Germinal center (tissue), 1 donor: ENCODE data around the gene MAP1B.

Source experiments
- DNase-seq: peaks from one replicate; pipeline ENCODE4 v3.0.0; 2012; ENCODE audit warnings: mixed read lengths, low spot score

MAP1B gene

DNA sequence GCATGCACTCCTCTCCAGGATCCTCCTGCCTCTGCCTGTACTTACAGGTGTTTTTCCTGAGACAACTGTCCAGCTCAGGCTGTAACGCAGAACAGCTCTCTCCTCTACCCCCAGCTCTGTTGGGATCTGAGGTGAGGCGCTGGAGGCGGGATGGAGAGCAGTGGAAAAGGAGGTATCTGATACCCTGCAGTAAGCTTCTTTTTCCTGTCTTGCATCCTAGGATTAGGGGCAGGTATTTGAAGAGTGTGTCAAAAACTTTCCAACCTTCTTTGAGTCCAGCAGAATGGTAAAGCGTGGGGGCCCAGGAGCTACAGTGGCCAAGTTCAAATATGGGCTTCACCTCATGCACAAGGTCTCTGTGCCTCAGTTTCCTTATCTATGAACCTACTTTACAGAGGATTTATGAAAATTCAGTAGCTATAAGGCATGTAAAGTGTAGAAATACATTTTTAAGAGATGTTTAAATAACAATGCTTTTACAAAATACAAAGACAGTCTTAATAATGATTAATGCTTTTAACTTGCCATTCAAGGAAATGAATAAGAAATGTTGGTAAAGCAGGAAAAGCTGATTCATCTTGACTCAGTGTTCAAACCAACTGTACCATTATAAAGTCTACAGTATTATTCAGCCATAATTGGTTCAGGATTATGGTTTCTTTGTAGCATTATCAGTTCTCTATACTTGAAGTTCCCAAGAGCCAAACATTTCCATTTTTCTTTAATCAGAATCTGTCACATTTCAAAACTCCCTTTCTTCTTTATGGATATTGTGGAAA lies 26.1 kb downstream of the MAP1B start:
- DNase-seq, result no peak

DNA sequence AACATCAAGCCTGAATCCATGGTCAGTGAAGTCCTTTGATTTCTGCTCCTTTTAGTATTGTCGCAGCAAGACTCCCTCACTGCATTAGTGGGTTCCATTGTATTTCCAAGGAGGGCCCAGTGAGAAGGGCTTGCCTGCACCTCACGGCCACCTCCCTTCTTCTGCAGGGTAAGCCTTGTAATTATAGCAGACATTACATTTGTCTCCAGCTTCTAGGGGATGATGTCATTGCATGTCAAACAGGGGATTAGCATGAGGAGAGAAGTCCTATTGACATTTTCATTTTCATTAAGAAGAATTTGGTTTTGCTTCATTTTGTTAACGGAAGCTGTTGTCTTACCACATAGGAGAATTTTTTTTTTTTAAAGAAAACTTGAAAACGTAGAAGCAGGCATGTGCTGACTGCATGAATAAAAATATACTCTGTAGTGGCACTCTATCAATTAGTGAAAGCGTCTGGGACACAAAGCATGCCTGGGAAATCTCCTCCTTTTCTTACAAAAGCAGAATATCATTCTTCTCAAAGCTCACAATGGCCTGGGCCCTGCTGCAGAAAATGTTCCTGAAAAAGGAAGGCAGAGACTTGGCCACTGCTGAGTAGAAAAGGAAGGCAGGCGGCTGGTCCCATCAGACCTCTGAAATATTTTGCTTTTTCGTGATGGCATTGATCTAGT lies 27.1 kb downstream of the MAP1B start:
- DNase-seq, result no peak

DNA sequence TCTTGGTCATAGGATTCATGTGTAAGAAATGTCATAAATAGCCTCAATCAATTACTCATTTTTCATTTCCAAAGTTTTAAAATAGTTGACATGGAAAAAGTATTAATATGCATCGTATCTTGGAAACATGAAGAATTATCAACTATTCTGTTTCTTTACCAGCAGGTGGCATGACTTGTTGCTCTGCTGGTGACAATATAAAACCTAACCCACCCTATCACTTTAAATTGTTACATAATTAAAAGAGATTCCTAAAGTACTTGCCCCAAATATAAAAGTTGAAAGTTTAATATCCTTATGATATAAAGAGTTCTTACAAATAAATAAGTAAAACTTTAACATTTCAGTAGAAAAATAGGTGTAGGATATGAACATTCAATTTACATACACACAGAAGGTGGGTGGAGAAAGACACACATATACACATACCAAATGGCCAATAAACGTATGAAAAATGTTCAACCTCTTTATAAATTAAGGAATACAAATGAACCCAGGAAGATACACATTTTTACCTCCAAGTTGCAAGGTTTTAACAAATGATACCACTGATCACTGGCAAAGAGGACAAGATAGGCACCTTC lies 30.6 kb downstream of the MAP1B start:
- DNase-seq, result peak; percentile 19

DNA sequence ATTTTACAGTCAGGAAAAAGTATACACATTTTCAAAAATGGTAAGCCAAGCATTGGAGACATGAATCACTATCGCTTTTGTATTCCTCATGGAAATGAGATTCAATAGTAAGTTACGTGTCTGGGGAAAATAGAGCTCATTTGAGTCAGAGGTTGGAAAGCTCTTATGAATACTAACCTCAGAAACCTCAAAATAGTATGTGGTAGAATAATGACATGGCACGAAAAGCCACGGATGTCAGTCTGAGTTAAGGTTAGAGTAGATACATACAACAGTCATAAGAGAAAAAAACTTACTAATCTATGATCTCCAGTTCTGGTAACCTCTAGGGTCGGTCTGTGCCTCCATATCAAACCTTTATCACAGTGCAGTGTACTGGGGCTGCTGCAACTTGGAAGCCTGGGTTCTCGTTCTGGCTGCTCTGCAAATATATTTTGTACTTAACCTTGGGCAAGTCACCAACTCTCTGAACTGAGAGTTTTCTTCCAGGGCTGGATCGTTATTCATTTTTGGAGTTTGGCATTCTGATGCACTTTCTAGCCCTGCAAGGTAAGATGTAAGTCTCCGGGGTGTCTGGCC lies 31.8 kb downstream of the MAP1B start:
- DNase-seq, result no peak

DNA sequence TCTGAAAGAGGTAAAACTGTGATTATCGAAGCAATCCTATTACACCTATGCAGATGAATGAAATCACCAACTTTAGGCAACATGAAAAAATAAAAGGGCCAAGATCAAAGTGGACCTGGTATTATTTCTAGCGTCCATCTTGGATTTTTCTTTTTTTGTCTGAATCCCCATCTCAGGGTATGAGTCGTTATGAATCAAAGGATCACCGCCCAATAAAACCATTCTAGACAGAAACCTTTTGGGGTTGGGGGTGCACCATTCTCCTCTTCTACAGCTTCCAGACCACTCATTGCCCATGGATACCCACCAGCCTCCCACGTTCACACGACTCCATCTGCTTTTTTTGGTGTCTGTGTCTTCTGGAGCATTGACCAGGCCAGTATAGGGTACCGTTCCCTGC lies 33.4 kb downstream of the MAP1B start:
- no peak for DNase-seq

DNA sequence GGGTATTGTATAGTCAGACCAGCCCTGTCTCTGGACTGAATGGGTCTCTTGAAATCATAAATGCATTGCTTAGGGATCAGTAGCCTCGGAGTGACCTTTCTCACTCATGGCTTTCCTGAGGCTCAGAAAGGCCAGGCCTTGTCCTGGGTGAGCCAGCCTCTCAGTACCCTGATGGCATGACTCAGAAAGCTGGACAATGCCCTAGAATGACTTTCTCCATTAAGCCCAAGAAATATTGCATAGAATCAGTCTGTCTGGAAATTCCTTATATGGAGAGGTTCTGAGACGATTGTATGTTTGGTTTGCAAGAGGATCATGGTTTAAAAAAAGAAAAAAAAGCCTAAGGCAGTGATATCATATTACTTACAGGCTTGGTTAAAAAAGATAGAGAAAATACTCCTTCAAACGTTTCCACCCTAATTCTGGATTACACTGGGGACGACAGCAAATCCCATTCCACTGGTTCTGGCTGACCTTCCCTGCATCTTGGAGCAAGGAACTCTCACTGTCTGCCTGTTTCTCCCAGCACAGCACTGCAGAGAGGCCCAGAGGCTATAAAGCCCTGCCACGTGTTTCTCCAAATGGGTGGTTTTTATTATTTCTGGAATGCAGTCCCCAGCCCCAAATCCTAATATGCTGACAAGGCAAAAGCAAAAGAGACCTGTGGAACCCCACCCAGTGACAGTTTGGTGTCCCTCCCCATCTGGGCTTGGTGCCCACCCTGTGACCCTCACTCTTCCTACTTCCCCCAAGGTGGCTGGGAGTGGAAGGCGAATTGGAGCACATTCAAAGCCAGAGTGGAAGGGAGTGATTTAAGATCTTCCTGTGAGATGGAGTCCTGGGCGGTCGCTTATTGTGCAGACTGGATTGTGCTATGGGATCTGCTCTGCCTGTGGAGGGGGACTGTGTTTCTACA lies 34.4 kb downstream of the MAP1B start:
- no peak for DNase-seq

DNA sequence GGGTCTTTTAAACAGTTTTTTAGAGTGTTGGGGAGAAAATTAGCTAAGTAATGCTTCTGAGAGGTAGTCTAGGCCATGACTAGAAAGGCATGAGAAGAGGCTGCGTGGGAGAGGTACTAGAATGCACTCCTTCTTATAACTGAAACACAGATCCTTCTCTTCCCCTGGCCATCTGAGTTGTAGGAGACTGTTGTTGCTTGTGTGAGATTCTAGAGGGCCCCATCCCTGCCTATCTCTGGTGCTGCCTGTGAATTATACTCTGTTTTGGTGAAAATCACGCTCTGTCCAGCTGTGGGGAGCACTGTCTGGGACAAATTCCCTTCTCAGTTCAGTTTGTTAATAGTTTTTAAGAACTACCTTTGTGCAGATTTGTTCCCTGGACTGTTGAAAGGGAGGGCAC lies 37.5 kb downstream of the MAP1B start:
- no peak for DNase-seq

DNA sequence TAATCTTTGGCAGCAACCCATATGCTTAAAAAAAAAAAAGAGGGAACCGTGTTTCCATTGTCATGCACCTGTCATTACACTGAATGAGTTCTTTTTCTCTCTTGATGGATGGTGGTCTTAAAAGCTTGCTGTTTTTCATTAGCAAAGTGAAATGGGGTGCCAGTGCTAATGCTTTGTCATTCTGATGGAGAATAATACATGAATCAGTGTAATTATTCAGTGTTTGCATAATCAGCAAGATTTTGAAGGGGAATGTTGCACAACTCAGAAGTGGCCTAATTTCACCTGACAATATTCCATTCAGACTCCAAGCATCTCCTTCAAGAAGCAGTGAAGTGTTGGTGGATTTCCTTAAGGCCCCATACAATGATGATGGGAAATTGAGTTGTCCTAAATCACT lies 38.1 kb downstream of the MAP1B start:
- no peak for DNase-seq

DNA sequence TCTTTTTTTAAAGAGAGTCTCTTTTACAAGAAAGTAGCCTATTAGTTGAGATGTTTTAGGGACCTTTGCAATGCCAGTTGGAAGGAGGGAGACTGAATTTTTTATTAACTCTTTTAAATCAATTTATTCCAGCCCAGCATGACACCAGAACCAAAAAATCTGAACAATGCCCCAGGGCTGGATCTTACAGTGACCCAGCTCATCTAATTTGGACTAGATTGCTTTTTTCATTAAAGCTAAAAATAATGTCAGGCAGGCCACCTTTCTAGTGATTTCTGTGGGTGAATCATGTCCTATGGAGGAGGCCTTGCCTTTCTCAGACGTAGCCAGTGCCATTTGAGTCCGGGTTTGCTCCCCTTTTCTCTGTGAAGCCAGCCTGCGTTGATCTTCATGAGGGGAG lies 38.8 kb downstream of the MAP1B start:
- no peak for DNase-seq

DNA sequence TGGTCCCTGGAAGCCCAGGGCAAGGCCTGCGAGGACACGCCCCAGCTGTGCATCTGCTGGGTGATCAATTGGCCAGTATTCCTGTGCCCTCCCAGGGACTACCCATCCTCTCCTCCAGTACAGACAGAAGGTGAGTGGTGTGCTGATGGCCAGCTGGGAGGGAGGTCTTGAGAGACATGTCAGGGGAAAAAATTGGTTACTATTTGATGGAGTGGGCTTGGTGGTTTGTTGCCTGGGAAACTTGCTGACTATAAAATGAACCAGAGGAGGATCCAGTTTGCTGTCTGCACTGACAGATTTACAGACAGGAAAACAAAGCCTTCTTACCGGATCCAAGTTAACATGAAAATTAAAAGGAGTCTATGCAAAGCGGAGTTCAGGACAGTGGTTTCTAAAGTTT lies 40.3 kb downstream of the MAP1B start:
- DNase-seq, result no peak

DNA sequence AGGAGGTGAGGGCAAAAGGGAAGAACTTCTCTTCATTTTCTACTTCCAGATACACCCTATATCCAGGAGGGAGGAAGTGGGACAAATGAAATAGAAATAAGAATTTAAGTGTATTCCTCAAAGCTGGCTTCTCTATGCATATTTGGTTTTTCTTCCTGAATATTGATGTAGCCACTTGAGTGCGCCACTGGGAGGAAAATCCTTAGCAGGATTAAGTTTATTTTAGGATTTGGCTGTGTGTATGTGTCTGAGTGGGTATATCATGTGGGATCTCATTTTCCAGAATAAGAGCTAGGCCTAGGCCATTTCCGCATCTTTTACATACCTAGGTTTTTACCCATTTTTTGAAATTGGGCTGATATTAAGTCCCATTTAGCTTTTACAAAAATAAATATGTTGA lies 42.5 kb downstream of the MAP1B start:
- no peak for DNase-seq

DNA sequence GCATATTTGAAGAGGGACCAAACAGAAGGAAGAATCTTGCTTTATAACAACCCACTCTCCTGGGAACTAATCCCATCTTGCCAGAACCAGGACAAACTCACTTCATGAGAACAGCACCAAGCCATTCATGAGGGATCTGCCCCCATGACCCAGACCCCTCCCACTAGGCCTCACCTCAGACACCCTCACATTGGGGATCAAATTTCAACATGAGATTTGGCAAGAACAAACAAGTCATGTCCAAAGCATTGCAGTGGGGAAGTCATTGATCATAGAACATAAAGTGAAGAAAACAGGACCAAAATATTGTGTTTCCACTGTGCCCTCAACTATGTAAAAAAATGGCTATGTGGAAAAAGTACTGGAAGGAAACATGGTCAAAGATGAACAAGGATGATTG lies 43.9 kb downstream of the MAP1B start:
- DNase-seq, result no peak

DNA sequence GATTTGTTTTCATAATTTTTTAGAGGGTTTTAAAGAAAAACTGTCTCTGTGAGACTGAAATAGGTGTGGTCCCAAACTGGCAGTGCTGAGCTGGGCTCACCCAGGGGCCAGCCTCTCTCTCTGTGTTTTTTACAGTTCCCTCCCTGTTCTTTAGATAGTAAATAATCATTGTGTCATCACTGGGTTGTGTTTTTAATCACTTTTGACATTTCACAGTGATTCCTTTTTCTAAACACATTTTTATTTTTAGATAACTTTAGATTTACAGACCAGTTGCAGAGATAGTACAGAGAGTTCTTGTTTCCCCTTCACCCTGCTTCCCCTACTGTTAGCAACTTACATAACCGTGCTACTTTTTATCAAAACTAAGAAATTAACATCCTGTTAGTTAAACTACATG lies 44.4 kb downstream of the MAP1B start:
- no peak for DNase-seq

DNA sequence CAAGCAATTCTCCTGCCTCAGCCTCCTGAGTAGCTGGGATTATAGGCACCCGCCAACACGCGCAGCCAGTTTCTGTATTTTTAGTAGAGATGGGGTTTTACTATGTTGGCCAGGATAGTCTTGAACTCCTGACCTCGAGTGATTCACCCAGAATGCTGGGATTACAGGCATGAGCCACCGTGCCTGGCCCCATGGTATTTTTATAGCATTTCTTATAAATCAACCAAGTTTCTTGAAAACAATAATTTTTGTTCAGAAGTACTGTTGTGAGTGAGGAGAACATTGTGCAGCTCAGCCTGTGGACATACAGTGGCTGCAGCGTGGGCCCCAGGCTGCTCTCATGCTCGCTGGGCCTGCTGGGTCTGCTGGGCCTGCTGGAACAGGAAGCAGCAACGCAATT lies 45.3 kb downstream of the MAP1B start:
- DNase-seq, result no peak

DNA sequence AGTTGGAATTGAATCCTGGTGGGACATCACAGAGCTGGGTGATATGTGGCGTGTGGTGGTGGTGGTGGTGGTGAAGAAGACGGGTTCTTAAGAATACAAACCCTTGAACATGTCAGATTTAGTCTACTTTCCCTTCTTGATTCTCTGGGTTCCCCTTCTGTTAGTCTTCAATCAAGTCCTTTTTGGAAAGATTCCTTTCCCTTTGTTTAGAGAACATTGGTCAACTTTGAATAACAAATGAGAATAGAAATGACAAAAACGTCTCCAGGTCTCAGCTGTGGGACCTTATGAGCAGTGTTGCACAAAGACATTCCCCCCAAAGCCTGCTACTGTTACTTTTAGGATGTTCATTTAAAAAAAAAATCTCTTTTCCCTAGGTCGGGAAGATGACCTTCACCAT lies 46.3 kb downstream of the MAP1B start:
- no peak for DNase-seq

DNA sequence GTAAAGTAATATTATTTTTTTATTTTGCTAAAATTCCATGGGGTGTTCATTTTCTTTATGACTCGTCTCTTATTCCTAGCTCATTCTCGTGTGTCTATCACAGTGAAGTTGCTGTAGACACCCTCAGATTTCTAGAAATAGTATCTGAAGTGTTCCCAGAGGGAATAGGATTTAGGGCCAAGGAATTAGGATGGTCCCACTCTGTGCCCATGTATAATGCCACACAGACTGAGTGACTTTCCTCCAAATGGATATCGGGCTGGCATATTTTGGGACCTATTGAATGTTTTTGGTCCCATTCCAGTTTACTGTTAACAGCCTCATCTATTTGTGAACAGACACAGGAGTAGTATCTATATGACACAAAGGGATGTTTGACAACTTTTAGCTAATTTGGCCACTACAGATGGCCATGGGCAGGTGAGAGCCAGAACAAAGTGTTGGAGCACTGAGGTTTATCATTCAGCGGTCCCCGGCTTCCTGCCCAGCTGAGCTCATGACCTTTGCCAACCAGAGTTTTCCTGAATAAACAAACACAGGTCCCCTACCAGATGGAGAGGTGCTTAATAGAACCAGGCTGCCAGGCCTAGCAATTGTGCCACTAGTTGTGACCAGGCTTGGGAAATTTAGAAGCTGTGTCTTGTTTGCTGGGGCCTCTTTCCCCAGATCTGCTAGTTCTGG lies 46.9 kb downstream of the MAP1B start:
- DNase-seq, result no peak

DNA sequence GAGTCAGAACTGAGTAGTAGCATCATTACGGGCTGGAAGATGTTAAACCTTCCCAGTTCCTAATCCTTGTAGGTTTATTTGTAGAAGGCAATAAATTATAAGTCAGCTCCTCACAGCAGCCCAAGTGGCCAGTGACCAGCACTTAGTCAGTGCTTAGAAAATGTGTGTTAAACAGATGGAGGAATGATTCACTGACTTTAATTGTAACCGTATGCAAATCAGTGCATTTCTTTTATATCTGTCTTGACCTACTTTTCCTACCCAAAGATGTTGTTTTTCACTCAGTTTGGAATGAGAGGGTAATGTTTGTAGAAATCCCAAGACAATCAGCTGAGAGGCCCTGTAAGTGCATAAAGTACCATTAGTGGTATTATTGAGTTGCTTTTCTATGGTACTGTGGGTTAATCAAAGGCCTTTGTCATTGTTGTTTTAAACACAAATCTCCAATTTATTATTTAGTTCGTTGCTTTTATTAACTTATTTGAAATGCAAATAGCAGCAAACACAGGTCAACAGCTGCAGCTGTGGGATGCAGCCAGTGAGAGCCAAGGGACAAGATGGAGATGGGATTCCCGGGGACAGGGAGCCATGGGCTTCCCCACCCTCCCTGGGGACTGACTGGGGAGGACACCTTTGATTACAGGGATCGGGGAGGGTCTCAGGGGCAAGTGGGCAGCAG lies 49.8 kb downstream of the MAP1B start:
- no peak for DNase-seq

DNA sequence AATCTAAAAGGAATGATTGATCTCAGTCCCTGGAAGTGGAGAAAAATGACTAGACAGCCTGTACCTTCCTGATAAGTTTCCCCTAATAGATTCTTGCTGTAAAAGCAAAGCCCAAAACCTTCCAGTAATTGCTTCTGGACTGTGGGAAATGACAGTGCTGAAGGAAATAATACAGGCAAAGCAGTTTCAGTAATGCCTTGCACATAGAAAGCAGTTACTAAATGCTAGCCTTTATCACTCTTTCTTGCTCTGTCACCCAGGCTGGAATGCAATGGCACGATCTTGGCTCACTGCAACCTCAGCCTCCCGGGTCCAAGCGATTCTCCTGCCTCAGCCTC lies 50.3 kb downstream of the MAP1B start:
- DNase-seq, result no peak

DNA sequence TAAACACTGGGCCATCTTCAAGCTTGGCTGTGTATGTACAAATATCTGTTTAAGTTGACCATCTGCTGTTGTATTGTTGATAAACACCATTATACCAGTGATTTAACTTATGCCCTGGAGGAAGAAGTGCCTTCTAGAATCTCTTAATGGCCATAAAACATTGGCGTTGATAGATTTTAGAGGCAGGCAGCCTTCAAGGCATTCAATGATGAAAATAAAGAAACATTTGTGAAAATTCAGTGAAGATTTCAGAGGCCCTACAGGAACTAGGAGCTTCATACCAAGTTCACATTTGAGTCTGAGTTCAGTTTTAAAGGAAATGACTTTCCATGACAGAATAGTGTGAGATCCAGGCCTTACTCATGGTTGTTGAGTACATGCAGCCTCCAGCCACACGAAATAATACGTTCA lies 52.2 kb downstream of the MAP1B start:
- no peak for DNase-seq

DNA sequence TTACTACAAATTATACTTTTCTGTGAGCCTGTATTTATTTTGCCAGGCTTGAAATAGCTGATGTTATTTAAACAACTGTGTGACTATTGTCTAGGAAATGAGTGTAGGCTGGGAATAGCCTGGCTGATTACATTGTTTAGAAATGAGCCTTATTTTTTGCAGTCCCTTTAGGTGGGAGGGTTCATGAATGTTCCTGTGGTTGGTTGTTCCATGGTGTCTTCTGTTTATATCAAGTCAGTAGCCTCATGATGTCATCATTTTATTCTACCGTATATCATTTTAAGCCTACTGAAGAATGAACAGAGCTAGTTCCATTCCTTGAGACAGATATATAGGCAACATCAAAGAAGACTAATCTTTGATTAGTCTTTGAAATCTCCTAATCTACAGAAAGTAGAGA lies 53.1 kb downstream of the MAP1B start:
- DNase-seq, result no peak

DNA sequence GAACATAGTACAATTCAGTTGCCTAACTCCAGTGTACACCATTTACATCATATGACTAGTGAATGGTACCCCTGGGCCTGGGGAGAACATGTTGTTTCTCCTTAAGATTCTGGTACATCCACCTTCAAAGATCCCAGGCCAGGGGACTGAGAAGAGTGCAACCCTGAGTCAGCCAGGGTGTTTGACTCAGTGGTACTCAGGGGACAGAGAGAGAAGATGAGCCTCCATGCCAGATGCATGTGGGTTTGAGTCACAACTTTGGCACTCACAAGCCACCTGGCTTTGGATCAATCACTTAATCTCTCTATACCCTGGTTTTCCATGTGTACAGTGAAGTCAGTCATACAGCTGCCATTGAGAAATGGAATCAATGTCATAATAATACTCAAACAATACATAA lies 53.7 kb downstream of the MAP1B start:
- no peak for DNase-seq
